ENCODE data around the gene PRMT1. TPM values are rescaled to one million over a fixed set of nuclear protein-coding genes. Genes with fewer than 3 reads are reported as not detected.

Gene PRMT1
- total RNA-seq, 1 experiment from 2014 or later: 551 TPM

- DNase-seq (ENCODE audit: low read depth): no peak
Observed at GRCh38 chr19:49651029-49651819, 25.8 kb upstream of the PRMT1 start.

GRCh38 chr19:49651820-49652550 lies 25.1 kb upstream of the PRMT1 start:
- DNase-seq (ENCODE audit: low read depth): no peak

- no peak for DNase-seq (ENCODE audit: low read depth)
Observed at GRCh38 chr19:49652551-49653465, 24.3 kb upstream of the PRMT1 start.

GRCh38 chr19:49653466-49653806 lies 23.6 kb upstream of the PRMT1 start:
- no peak for DNase-seq (ENCODE audit: low read depth)

GRCh38 chr19:49654581-49654980 lies 22.5 kb upstream of the PRMT1 start:
- DNase-seq (ENCODE audit: low read depth): no peak

- no peak for DNase-seq (ENCODE audit: low read depth)
Observed at GRCh38 chr19:49655570-49656455, 21.3 kb upstream of the PRMT1 start.

GRCh38 chr19:49656456-49657109 lies 20.5 kb upstream of the PRMT1 start:
- no peak for DNase-seq (ENCODE audit: low read depth)

GRCh38 chr19:49657493-49658138 lies 19.5 kb upstream of the PRMT1 start:
- DNase-seq (ENCODE audit: low read depth): no peak

- DNase-seq (ENCODE audit: low read depth): no peak
Observed at GRCh38 chr19:49658139-49658517, 18.9 kb upstream of the PRMT1 start.

GRCh38 chr19:49658566-49659442 lies 18.3 kb upstream of the PRMT1 start:
- DNase-seq (ENCODE audit: low read depth): no peak

- no peak for DNase-seq (ENCODE audit: low read depth)
Observed at GRCh38 chr19:49660338-49660961, 16.6 kb upstream of the PRMT1 start.

- no peak for DNase-seq (ENCODE audit: low read depth)
Observed at GRCh38 chr19:49662011-49662410, 15.1 kb upstream of the PRMT1 start.

- DNase-seq (ENCODE audit: low read depth): no peak
Observed at GRCh38 chr19:49663224-49663623, 13.8 kb upstream of the PRMT1 start.

- peak; percentile 78 for DNase-seq (ENCODE audit: low read depth)
Observed at GRCh38 chr19:49664171-49665035, 12.7 kb upstream of the PRMT1 start.

GRCh38 chr19:49665036-49665350 lies 12.1 kb upstream of the PRMT1 start:
- DNase-seq (ENCODE audit: low read depth): no peak

- peak; percentile 91 for DNase-seq (ENCODE audit: low read depth)
Observed at GRCh38 chr19:49665351-49666119, 11.5 kb upstream of the PRMT1 start, which contains the start of the genes BCL2L12 and IRF3. Gene BCL2L12, plus strand, starts transcription at chr19:49665933. Its CDS starts 760 bp downstream, at chr19:49666693. Gene IRF3, minus strand, starts transcription at chr19:49665857. Its CDS starts 1,019 bp downstream, at chr19:49664838.

GRCh38 chr19:49666120-49666444 lies 11.0 kb upstream of the PRMT1 start:
- DNase-seq (ENCODE audit: low read depth): no peak
